GM19351 (cell line): ENCODE results near the gene FBH1.
"Not testable (repeated sequence)": the region's sequence is repeated elsewhere in the genome, so short reads cannot be mapped to it uniquely, and the experiment has no call there.

ENCODE experiments used
- ATAC-seq: cut with Tn5 transposase; IDR thresholded peaks from one replicate; pipeline ENCODE4 v1.9.1; 2021; ENCODE audit warnings: mild to moderate bottlenecking, moderate library complexity; ENCODE audit not compliant: unreplicated experiment

The FBH1 gene

DNA sequence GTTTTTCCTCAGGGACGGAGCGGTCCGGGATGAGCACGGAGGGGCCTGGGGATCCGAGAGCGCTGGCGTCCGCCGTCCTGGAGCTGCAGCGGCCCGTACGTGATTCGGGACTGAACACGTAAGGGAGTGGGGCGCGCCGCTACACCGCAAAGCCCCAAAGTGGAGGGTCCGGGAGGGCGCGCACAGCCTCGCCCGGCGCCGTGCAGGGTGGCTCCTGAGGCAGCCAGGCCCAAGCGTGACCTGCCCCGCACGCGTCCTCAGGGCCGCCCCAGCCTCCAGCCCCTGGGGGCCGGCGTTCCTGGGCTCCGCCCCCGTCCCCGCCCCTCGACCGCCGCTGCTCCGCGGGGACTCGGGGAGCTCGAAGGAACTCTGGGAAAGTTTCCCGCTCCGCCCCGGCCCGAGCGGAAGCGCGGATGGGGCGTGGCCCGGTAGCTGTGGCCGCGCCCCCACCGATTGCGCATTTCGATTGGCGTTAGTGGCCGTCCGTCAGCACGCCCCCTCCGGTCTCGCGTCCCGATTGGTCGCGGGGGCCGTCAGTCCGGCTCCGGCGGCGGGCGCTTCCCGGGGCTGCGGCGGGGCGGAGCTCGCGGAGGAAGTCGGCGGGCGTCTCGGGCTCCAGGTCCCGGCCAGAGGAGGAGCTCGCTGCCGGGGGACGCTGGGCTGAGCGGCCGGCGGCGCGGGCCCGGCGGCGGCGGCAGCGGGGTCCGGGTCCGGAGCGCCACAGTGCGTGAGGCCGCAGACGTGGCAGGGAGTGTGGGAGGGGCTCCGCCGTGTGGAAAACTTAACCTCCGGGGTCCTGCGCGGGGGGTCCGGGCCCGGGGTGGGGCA, at the start of gene FBH1, which contains the start of gene ANKRD16:
Gene FBH1 (plus strand): TSS at position 620 of the 828 bp plus-strand sequence. CDS start 103 bp downstream, at position 723.
Gene ANKRD16 (minus strand): TSS at position 270 of the 828 bp plus-strand sequence. CDS start 539 bp downstream, outside the sequence.
- ATAC-seq, result peak; percentile 79

DNA sequence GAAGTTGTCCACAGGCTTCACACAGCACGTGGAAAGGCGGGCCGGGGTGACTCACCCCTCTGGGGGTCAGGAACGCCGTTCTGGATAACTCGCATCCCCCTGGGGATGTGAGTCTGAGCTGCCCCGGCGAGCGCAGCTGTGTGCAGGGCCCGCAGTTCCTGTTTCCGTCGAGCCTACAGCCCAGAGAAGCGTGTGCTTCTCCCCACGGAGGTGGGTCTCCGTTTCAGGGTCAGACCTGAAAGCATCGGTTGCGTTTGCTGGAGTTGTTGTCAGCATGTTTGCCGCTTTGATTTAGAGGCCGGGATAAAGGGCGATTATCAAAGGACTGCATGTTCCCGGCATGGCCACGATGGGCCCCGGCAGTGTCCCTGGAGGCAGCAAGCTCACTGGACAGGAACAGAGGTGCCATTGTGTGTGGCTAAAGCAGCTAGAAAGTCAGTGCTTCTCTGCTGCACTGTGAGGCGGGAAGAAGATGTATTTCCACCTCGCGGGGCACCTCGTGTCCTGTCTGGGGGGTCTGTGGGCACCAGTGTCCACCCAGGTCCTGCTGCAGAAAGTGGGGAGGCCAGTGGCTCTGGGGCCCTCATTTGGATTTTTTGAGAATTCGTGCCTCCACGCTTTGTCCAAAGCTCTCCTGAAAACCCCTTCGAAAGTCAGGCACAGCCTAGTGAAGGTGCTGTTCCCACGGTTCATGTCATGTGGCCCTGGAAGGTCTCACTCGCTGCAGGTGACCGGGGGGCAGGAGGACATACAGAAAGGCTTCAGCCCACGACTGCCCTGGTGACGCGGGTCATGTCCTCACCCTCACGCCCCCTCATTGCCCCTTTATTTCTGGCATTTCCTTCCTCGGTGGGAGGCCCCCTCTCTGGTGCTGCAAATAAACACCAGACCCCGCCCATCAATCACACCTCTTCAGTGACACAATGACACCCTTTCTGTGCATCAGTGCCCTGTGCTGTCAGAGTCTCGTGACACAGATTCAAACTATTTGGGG, 49.4 kb upstream of the FBH1 start:
- peak; percentile 78 for ATAC-seq

DNA sequence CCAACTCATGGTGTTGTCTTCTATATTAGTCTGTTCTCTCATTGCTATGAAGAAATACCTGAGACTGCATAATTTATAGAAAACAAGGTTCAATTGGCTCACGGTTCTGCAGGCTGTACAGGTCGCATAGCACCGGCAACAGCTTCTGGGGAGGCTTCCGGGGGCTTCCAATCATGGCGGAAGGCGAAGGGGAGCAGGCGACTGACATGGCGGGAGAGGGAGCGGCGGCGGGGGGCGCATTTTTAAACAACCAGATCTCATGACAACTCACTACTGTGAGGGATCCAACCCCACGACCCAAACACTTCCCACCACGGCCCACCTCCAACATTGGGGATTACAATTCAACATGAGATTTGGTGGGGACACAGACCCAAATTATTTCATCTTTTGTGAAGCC, 48.1 kb upstream of the FBH1 start:
- no peak for ATAC-seq

DNA sequence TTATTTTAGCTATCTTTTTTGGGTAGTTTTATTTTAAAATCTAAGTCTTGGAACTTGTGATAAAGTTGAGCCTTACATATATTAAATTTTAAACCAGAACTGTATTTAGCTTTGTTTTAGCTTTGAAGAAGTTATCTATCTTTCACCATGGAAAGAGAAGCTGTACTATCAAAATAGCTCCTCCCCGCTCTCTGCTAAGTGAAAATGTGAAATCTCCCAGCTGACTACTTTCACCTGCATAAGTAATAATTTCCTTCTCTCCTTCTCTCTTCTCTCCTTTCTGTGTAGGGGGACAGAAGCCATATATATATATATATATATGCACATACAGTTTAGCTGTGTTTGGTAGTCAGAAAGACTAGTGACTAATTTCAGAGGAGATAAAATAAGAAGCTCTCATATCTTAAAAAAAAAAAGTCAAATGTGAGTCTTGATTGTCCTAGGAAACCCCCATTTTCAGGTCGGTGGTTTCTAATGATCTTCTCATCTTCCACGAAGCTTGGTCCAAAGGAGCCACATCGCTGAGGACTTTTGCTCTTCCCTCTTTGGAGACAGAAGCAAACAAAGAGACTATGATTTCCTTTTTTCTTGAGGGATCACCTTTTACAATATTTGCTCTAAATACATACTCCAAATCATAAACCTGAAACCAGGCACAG, 46.2 kb upstream of the FBH1 start:
- ATAC-seq, result no peak

DNA sequence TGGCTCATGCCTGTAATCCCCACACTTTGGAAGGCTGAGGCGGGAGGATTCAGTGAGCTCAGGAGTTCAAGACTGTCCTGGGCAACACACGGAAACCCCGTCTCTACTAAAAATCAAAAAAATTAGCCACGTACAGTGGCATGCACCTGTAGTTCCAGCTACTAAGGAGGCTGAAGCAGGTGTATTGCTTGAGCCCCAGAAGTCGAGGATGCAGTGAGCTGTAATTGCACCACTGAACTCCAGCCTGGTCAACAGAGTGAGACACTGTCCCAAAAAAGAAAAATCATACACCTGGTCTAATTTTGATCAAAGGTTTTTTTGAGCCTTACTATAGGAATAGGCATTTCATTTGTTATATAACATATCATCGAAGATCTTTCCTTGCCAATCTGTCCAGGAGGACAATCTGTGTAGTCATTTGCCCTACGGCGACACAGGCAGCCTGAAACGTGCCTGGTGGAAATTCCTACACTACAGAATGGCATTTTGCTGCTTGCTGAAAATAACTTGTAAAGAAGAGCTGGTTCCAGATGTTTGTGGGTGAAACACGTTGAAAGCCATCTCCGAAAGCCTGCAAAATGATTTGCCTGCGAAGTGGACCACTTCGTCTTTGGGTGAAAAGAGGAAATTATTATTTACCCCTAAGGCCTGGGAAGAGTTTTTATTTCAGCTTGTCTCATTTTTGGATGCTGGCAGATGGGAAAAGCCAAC, 45.5 kb upstream of the FBH1 start:
- ATAC-seq, result no peak

DNA sequence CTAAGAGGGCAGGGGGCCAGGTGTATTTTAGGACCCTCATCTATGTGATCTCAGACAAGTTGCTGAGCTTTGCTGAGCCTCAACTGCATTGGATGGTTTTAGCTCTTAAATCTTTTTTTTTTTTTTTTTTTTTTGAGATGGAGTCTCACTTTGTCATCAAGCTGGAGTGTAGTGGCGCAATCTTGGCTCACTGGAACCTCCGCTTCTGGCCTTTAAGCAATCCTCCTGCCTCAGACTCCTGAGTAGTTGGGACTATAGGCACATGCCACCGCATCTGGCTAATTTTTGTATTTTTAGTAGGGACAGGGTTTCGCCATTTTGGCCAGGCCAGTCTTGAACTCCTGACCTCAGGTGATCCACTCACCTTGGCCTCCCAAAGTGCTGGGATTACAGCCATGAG, 43.4 kb upstream of the FBH1 start:
- ATAC-seq, result not testable (repeated sequence)

DNA sequence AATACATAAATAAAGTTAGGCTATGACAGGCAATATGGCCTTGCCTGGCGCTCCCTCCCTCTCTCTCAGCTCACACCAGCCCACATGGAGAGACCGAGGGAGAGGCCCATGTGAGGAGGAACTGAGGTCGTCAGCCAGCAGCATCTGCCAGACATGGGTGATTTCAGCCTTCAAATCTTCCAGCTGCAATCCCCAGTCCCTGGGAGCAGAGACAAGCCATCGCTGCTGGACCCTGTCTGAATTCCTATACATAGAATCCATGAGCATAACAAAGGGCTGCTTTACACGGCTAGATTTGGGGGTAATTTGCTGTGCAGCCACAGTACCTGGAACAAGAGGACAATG, 35.9 kb upstream of the FBH1 start:
- ATAC-seq, result no peak

DNA sequence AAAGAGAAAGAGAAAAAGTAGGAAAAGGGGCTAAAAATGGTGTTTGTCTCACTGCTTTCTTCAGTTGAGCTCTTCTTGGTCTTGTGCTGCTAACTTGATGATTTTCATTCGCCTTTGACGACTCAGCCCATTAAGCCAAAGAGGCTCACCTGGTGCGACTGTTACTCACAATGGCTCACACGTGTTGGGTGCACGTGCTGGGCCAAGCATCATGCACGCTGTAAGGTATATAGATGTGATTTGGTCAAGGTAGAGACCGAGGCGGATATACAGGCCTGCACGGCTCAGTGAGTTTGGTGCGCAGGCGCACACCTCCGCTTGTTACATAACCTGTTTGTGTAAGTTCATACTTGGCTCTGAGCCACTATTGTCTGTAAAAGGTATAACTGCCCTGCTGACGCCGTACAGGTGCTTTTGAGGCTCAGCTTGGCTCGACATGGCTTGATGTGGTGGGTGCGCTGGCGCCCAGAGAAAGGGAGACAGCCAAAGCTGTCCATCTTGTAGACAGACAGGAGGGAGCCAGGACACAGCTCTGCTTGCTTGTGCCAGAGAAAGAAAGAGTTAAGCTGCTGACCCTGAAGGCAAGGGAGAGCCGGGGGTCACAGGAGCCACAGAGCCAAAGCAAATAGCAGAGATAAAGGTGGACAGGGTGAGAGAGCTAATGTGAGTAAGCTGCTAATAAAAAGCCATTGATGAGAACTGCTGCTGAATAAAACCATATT, 33.9 kb upstream of the FBH1 start:
- no peak for ATAC-seq

DNA sequence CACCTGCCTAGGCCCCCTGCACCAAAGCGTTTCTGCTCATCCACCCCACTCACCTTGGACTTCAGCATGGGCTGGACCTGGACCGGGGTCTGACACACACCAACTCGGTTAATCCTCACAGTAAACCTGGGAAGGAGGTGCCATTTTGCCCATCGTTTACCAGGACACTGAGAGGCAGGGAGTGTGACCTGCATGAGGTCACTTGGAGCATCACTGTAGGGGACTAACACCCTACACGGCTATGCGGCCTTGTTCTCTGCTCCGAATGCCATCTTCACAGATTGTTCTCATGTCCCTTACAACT, 33.4 kb upstream of the FBH1 start:
- no peak for ATAC-seq

DNA sequence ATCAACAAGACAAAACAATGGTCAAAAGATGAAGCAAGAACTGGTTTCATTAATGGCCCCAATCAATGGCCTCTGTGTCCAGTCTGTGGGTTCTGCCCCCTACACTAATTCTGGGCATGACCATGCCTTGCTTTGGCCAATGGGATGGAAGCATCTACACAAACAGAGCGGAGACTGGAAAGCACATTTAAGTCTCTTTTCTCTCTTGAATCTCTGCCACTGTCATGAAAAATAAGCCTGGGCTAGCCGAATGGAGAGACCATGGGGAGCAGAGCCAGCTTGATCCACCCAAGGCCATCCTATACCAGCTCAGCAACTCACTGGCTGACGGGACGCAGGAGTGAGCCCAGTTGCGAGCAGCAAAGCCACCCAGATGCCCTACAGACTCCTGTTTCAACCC, 31.2 kb upstream of the FBH1 start:
- ATAC-seq, result no peak

DNA sequence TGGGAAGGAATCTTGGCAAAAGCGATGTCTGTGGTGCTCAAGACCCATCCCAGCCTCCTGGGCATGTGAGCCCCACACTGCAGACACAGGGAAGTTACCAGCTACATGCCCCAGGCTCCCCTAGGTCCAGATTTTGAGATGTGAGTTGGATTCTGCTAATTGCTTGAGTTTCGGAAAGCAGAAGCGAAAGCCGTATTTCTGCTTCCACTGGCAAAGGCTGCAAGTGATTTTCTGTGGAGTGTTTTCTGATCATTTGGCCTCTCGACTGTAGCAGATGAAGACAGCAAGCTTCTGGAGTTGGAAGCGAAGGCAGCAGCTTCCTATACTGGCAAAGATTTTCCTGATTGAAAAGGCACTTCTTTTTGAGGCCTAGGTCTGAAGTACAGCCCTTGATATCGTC, 30.0 kb upstream of the FBH1 start:
- ATAC-seq, result no peak

DNA sequence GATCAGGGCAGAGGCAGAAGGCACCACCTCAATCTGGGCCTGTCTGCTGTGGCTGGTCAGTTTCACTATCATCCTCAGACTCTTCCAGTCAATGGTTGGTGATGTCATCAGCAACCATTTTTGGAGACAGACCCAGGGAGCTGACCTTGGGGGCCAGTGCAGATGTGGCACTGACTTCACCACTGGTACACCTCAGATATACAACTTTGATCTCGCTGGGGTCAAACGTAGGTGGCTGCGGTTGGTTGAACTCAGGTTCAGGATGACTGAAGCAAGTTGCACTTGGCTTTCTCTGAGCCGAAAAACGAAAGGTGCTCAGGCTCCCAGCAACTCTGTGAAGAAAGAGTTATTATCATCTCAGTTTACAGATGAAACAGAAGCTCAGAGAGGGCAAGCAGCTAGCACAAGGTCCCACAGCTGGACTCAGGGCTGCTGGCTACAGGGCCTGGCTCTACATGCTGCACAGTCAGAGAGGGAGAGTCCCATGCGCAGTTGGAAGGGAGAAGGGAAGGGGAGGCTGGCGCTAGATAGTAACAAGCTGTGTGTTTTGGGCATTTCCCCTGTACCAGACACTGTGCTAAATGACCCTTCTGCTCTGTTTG, 27.6 kb upstream of the FBH1 start:
- ATAC-seq, result peak; percentile 95

DNA sequence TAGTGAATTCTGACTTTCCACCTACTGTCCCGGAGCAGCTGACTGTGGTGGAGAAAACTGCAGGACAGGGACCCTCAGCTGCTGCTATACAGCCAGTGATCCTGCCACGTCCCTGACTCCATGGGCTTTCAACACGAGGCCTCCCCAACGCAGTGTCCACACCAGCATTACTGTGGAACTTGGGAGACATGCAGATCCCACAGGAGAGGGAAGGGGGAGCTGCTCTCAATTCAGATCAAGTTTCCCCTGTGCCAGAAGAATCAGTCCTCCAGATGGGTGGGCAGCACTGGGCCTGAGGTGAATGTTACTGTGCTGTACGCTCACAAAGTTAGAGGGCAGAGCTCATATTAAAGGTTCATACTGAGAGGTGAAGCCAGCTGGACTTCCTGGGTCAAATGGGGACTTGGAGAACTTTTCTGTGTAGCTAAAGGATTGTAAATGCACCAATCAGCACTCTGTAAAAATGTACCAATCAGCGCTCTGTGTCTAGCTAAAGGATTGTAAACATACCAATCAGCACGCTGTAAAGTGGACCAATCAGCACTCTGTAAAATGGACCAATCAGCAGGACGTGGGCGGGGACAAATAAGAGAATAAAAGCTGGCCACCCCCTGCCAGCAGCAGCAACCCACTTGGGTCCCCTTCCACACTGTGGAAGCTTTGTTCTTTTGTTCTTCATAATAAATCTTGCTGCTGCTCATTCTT, 26.9 kb upstream of the FBH1 start:
- not testable (repeated sequence) for ATAC-seq

DNA sequence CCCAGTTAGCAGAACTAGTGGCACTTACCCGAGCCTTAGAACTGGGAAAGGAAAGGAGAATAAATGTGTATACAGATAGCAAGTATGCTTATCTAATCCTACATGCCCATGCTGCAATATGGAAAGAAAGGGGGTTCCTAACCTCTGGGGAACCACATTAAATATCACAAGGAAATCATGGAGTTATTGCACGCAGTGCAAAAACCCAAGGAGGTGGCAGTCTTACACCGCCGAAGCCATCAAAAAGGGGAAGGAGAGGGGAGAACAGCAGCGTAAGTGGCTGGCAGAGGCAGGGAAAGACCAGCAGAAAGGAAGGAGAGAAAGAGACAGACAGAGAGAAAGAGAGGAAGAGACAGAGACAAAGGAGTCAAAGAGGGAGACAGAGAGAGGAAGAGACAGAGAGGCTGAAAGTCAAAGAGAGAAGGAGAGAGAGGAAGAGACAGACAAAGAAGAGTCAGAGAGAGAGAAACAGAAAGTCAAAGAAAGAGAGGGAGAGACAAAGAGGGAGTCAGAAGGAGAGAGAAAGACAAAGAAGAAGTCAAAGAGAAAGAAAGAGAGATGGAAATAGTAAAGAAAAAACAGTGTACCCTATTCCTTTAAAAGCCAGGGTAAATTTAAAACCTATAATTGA, 23.5 kb upstream of the FBH1 start:
- ATAC-seq, result not testable (repeated sequence)

DNA sequence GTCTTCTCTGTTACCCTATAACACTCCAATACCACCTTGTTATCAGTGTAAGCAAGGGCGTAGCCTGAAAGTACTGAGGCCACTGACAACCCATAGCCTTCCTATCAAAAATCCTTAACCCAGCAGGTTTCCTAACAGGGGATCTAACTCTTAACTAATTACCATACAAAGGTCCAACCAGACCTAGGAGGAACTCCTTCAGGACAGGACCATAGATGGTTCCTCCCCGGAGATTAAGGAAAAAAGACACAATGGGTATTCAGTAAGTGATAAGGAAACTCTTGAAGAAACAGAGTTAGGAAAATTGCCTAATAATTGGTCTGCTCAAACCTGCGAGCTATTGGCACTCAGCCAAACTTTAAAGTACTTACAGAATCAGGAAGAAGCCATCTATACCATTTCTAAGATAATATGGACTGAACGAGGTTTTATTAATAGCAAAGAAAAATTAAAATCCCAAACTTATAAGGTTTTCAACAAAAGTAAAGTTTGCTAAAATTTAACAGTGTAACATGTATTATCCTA, 22.9 kb upstream of the FBH1 start:
- ATAC-seq, result not testable (repeated sequence)

DNA sequence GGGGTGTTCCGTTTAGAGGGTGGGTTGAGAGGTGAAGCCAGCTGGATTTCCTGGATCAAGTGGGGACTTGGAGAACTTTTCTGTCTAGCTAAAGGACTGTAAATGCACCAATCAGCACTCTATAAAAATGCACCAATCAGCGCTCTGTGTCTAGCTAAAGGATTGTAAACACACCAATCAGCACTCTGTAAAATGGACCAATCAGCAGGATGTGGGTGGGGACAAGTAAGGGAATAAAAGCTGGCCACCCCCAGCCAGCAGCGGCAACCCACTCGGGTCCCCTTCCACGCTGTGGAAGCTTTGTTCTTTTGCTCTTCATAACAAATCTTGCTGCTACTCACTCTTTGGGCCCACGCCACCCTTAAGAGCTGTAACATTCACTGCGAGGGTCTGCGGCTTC, 21.7 kb upstream of the FBH1 start:
- ATAC-seq, result not testable (repeated sequence)

DNA sequence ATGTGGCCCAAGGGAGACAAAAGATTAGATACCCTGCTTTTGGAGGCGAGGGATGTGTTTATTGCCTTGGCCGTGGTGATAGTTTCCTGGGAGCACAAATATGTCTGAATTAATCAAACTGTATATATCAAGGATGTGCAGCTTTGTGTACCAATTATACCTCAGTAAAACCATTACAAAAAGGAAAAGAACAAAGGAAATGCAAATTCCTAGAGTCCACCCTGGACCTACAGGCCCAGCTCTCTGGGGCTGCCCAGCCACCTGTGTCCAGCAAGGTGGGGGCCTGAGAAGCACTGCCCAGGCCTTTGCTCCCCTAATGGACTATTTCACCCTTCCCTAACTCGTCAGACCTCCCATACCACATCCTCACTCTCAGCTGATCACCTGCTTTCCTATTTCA, 20.9 kb upstream of the FBH1 start:
- ATAC-seq, result no peak

DNA sequence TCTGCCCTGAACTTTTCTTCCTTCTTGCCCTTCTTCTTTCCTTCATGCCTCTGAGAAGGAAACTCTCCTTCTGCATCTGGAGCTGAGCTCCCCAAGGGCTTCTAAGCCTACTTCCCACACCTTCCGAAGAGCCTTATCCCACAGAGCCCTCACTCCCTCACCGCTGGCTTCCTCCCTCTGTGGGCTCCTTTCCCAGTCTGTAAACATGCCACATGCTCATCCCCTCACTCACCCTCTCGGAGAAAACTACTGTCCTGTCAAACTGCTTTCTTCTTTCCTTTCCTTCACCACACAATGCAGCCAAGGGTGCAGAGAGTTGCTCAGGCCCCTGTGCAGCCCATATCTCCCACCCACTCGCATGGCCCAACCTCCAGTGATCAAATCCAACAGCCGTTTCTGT, 18.4 kb upstream of the FBH1 start:
- ATAC-seq, result no peak
